ENCODE results near the gene PGAP3. TPM values are rescaled to one million over a fixed set of nuclear protein-coding genes. Genes with fewer than 3 reads are reported as not detected.

Gene PGAP3
- total and polyA plus RNA-seq, 2 donors from 2014 or later, result 33.8 to 48.5 TPM

GRCh38 chr17:39709319-39709997 lies 21.6 kb upstream of the PGAP3 start:
- Histone ChIP-seq H3K4me1 (ENCODE audit: control insufficient read depth in 2 of 3, insufficient read depth in 2 of 3, low read depth in 1 of 3, low read length in 3 of 3) (peaks cover 0 to 30% (median 16%) of the 10 kb centered on the region in 3 donors), H3K4me3 (ENCODE audit: low read length in 3 of 3) (no peak overlapping the region), H3K27me3 (ENCODE audit: control insufficient read depth, insufficient read depth, low read length) (no peaks in the 10 kb centered on the region), H3K36me3 (ENCODE audit: control insufficient read depth in 2 of 3, insufficient read depth in 3 of 3, low read length in 3 of 3) (peaks cover 2 to 58% (median 39%) of the 10 kb centered on the region in 3 donors), H3K9ac (ENCODE audit: low read length in 3 of 3) (no peak overlapping the region), H3K27ac (ENCODE audit: low read depth in 2 of 2, low read length in 2 of 2) (no peak overlapping the region), H3K9me3 (ENCODE audit: control insufficient read depth in 2 of 3, insufficient read depth in 1 of 3, low read length in 3 of 3) (no peaks in the 10 kb centered on the region)
- intact Hi-C loops (cut with DNase I), result no loop called here
- DNase-seq (peak in 1 of 5 donors; percentile 62), FAIRE-seq (no peak)
- TF ChIP-seq CTCF (IDR thresholded peaks at IDR 0.05; ENCODE audit: borderline replicate concordance, extremely low read depth, insufficient read depth), result no peak

- no peaks in the 10 kb centered on the region for H3K27me3 ChIP-seq (ENCODE audit: control insufficient read depth, insufficient read depth, low read length)
- TF ChIP-seq CTCF (IDR thresholded peaks at IDR 0.05; ENCODE audit: borderline replicate concordance, extremely low read depth, insufficient read depth), result no peak
Observed at GRCh38 chr17:39706921-39707337, 19.1 kb upstream of the PGAP3 start.

GRCh38 chr17:39706383-39706782 lies 18.5 kb upstream of the PGAP3 start:
- TF ChIP-seq CTCF (IDR thresholded peaks at IDR 0.05; ENCODE audit: borderline replicate concordance, extremely low read depth, insufficient read depth), result no peak
- no peak for FAIRE-seq
- intact Hi-C loops (cut with DNase I), result no loop called here
- DNase-seq, result no peak
- Histone ChIP-seq H3K4me3 (ENCODE audit: low read length in 3 of 3) (no peak overlapping the region), H3K9me3 (ENCODE audit: control insufficient read depth in 2 of 3, insufficient read depth in 1 of 3, low read length in 3 of 3) (no peaks in the 10 kb centered on the region), H3K4me1 (ENCODE audit: control insufficient read depth in 2 of 3, insufficient read depth in 2 of 3, low read depth in 1 of 3, low read length in 3 of 3) (peaks cover 0 to 56% (median 36%) of the 10 kb centered on the region in 3 donors), H3K9ac (ENCODE audit: low read length in 3 of 3) (peak overlapping the region in 1 of 3 donors; percentile 85), H3K36me3 (ENCODE audit: control insufficient read depth in 2 of 3, insufficient read depth in 3 of 3, low read length in 3 of 3) (peaks cover 2 to 39% (median 26%) of the 10 kb centered on the region in 3 donors), H3K27ac (ENCODE audit: low read depth in 2 of 2, low read length in 2 of 2) (peak overlapping the region; percentile 90 to 93), H3K27me3 (ENCODE audit: control insufficient read depth, insufficient read depth, low read length) (no peaks in the 10 kb centered on the region)

More at GRCh38 chr17:39706921-39707337, 19.1 kb upstream of the PGAP3 start:
- no peak for FAIRE-seq
- Histone ChIP-seq H3K4me1 (ENCODE audit: control insufficient read depth in 2 of 3, insufficient read depth in 2 of 3, low read depth in 1 of 3, low read length in 3 of 3) (peaks cover 0 to 52% (median 36%) of the 10 kb centered on the region in 3 donors), H3K9ac (ENCODE audit: low read length in 3 of 3) (peak overlapping the region in 1 of 3 donors; percentile 85), H3K9me3 (ENCODE audit: control insufficient read depth in 2 of 3, insufficient read depth in 1 of 3, low read length in 3 of 3) (no peaks in the 10 kb centered on the region), H3K36me3 (ENCODE audit: control insufficient read depth in 2 of 3, insufficient read depth in 3 of 3, low read length in 3 of 3) (peaks cover 2 to 44% (median 31%) of the 10 kb centered on the region in 3 donors), H3K27ac (ENCODE audit: low read depth in 2 of 2, low read length in 2 of 2) (peak overlapping the region; percentile 90 to 93), H3K4me3 (ENCODE audit: low read length in 3 of 3) (no peak overlapping the region)
- intact Hi-C loops (cut with DNase I), result no loop called here
- peak in 1 of 5 donors; percentile 82 for DNase-seq

Measured in kidney (tissue), 14 donors.